ENCODE results near the gene SLC7A4.
A peak's percentile ranks its signal among the peaks of the same experiment; 100 is the strongest.
"Not testable (repeated sequence)": the region's sequence is repeated elsewhere in the genome, so short reads cannot be mapped to it uniquely, and the experiment has no call there.

The SLC7A4 gene

GRCh38 chr22:21032037-21032867 is at the start of gene SLC7A4:
SLC7A4 (minus strand) TSS chr22:21032561; CDS start chr22:21031812, 749 bp downstream.
- DNase-seq, result peak in 1 of 2 experiments; percentile 34

GRCh38 chr22:21080435-21081137 is 48.2 kb upstream of the SLC7A4 start:
- DNase-seq, result no peak

GRCh38 chr22:21079493-21079892 is 47.1 kb upstream of the SLC7A4 start:
- no peak for DNase-seq

- no peak for DNase-seq
Observed at GRCh38 chr22:21078916-21079315, 46.6 kb upstream of the SLC7A4 start.

- DNase-seq, result no peak
Observed at GRCh38 chr22:21077884-21078508, 45.6 kb upstream of the SLC7A4 start.

- no peak for DNase-seq
Observed at GRCh38 chr22:21076912-21077625, 44.7 kb upstream of the SLC7A4 start.

- DNase-seq, result no peak
Observed at GRCh38 chr22:21075516-21076138, 43.3 kb upstream of the SLC7A4 start.

GRCh38 chr22:21074102-21074715 is 41.8 kb upstream of the SLC7A4 start:
- DNase-seq, result no peak

GRCh38 chr22:21073482-21073881 is 41.1 kb upstream of the SLC7A4 start:
- DNase-seq, result no peak

- no peak for DNase-seq
Observed at GRCh38 chr22:21073023-21073422, 40.7 kb upstream of the SLC7A4 start.

GRCh38 chr22:21071796-21072195 is 39.4 kb upstream of the SLC7A4 start:
- DNase-seq, result not testable (repeated sequence)

GRCh38 chr22:21070690-21071615 is 38.6 kb upstream of the SLC7A4 start:
- DNase-seq, result no peak

- no peak for DNase-seq
Observed at GRCh38 chr22:21069375-21069774, 37.0 kb upstream of the SLC7A4 start.

GRCh38 chr22:21068681-21069276 is 36.4 kb upstream of the SLC7A4 start:
- no peak for DNase-seq

- no peak for DNase-seq
Observed at GRCh38 chr22:21067901-21068680, 35.7 kb upstream of the SLC7A4 start.

- DNase-seq, result no peak
Observed at GRCh38 chr22:21067075-21067900, 34.9 kb upstream of the SLC7A4 start.

GRCh38 chr22:21064917-21065864 is 32.8 kb upstream of the SLC7A4 start:
- no peak for DNase-seq

GRCh38 chr22:21064425-21064824 is 32.1 kb upstream of the SLC7A4 start:
- not testable (repeated sequence) for DNase-seq
